ENCODE measurements around the gene LONP2.

DNA sequence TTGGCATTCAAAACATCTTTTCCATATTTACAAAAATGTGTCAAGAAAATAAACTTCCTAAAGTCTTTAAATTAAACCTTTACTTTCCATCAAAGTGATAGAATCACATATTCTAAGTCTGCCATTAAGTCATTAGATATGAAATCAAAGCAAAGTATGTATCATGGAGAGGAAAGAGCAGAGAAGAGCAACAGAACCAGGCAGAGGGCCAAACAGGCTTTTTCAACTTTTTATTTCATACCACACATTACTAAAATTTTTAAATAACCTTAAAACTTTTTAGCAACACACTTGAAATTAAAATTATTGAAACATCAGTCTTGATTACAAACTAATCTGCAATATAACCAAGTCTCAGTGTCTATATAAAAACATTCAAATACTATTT, 127.3 kb downstream of the LONP2 start:
- TF ChIP-seq EZH2 (optimal IDR thresholded peaks at IDR 0.05; ENCODE audit: low read depth, low read length) (no peak), CTCF (IDR thresholded peaks at IDR 0.05; ENCODE audit: low read length) (no peak), EZH2phosphoT487 (IDR thresholded peaks at IDR 0.05; ENCODE audit: low read length) (no peak)
